Stimulated activated naive CD4-positive, alpha-beta T cell treated with Interleukin-2 at 50 U/mL for 16 hours (primary cell): ENCODE results near the gene F2RL1.
"Not testable (repeated sequence)": the region's sequence is repeated elsewhere in the genome, so short reads cannot be mapped to it uniquely, and the experiment has no call there.

ENCODE experiments used
- DNase-seq: peaks from one replicate; lab custom pipeline; 2025; lab: John Stamatoyannopoulos, UW

F2RL1 gene

GRCh38 chr5:76818844-76819831 lies at the start of gene F2RL1:
Gene F2RL1, plus strand, starts transcription at chr5:76819030. Its CDS starts 153 bp downstream, at chr5:76819183.
- DNase-seq, result peak; percentile 37

GRCh38 chr5:76771041-76771440 lies 47.8 kb upstream of the F2RL1 start:
- not testable (repeated sequence) for DNase-seq

GRCh38 chr5:76771705-76772405 lies 47.0 kb upstream of the F2RL1 start:
- DNase-seq, result no peak

- no peak for DNase-seq
These were observed 42.9 kb upstream of the F2RL1 start for GRCh38 chr5:76775921-76776320.

GRCh38 chr5:76776391-76776790 lies 42.4 kb upstream of the F2RL1 start:
- DNase-seq, result no peak

- not testable (repeated sequence) for DNase-seq
These were observed 38.2 kb upstream of the F2RL1 start for GRCh38 chr5:76780616-76781015.

GRCh38 chr5:76781775-76782174 lies 37.1 kb upstream of the F2RL1 start:
- DNase-seq, result no peak

- DNase-seq, result no peak
These were observed 36.4 kb upstream of the F2RL1 start for GRCh38 chr5:76782444-76782843.

GRCh38 chr5:76787237-76787636 lies 31.6 kb upstream of the F2RL1 start:
- no peak for DNase-seq

GRCh38 chr5:76788362-76788761 lies 30.5 kb upstream of the F2RL1 start:
- DNase-seq, result no peak

GRCh38 chr5:76789275-76789674 lies 29.6 kb upstream of the F2RL1 start:
- not testable (repeated sequence) for DNase-seq

GRCh38 chr5:76789991-76790581 lies 28.7 kb upstream of the F2RL1 start:
- DNase-seq, result no peak

GRCh38 chr5:76790632-76791290 lies 28.1 kb upstream of the F2RL1 start:
- no peak for DNase-seq

- no peak for DNase-seq
These were observed 27.4 kb upstream of the F2RL1 start for GRCh38 chr5:76791461-76791860.

GRCh38 chr5:76794871-76795270 lies 24.0 kb upstream of the F2RL1 start:
- DNase-seq, result no peak

- DNase-seq, result no peak
These were observed 19.2 kb upstream of the F2RL1 start for GRCh38 chr5:76799588-76799987.

- no peak for DNase-seq
These were observed 18.3 kb upstream of the F2RL1 start for GRCh38 chr5:76800579-76800978.

GRCh38 chr5:76801159-76801802 lies 17.5 kb upstream of the F2RL1 start:
- no peak for DNase-seq

- no peak for DNase-seq
These were observed 17.0 kb upstream of the F2RL1 start for GRCh38 chr5:76801803-76802195.

- DNase-seq, result no peak
These were observed 14.6 kb upstream of the F2RL1 start for GRCh38 chr5:76804266-76804665.

GRCh38 chr5:76805821-76806505 lies 12.9 kb upstream of the F2RL1 start:
- no peak for DNase-seq
